Trophoblast cell (in vitro differentiated cells and primary cell): ENCODE measurements around the gene SPAG9.

ENCODE experiments used
- DNase-seq, 2 donors: peaks; one replicate each; pipeline ENCODE4 v3.0.0-alpha.2; 2016
- H2AFZ ChIP-seq: 2 replicates; pipeline ENCODE4 v1.6.1; 2013; ENCODE audit warnings: low read length, moderate library complexity, mild to moderate bottlenecking; ENCODE audit not compliant: insufficient read depth, poor library complexity
- H2AK5ac ChIP-seq: 2 replicates; pipeline ENCODE4 v1.6.1; 2013; ENCODE audit warnings: mild to moderate bottlenecking, low read length
- H2BK120ac ChIP-seq: 2 replicates; pipeline ENCODE4 v1.6.1; 2013; ENCODE audit warnings: low read length, mild to moderate bottlenecking, moderate library complexity; ENCODE audit not compliant: insufficient read depth, poor library complexity
- H2BK12ac ChIP-seq: 2 replicates; pipeline ENCODE4 v1.6.1; 2013; ENCODE audit warnings: mild to moderate bottlenecking, low read length, moderate library complexity
- H2BK5ac ChIP-seq: 2 replicates; pipeline ENCODE4 v1.6.1; 2013; ENCODE audit warnings: low read length, low read depth, moderate library complexity, mild to moderate bottlenecking; ENCODE audit not compliant: poor library complexity
- H3K14ac ChIP-seq: 2 replicates; pipeline ENCODE4 v1.6.1; 2013; ENCODE audit warnings: mild to moderate bottlenecking, low read length
- H3K18ac ChIP-seq: 2 replicates; pipeline ENCODE4 v1.6.1; 2013; ENCODE audit warnings: mild to moderate bottlenecking, low read length
- H3K23ac ChIP-seq: 2 replicates; pipeline ENCODE4 v1.6.1; 2013; ENCODE audit warnings: low read length
- H3K27ac ChIP-seq: 2 replicates; pipeline ENCODE4 v1.5.1; 2013; ENCODE audit warnings: low read depth, mild to moderate bottlenecking, inconsistent platforms, low read length, moderate library complexity
- H3K27me3 ChIP-seq: 2 replicates; pipeline ENCODE4 v1.6.1; 2013; ENCODE audit warnings: inconsistent platforms, mild to moderate bottlenecking, low read length, moderate library complexity; ENCODE audit not compliant: insufficient read depth
- H3K36me3 ChIP-seq, 2 experiments: 1 replicate in 1 of 2; 2 replicates in 1 of 2; pipeline ENCODE4 v1.6.1; 2013; ENCODE audit warnings: low read length in 2 of 2, mild to moderate bottlenecking in 2 of 2, moderate library complexity in 1 of 2; ENCODE audit not compliant: insufficient read depth in 2 of 2, control insufficient read depth in 1 of 2
- H3K4ac ChIP-seq: 2 replicates; pipeline ENCODE4 v1.6.1; 2013; ENCODE audit warnings: low read depth, mild to moderate bottlenecking, low read length, moderate library complexity
- H3K4me1 ChIP-seq, 2 experiments: 1 replicate in 1 of 2; 2 replicates in 1 of 2; pipeline ENCODE4 v1.6.1; 2013; ENCODE audit warnings: low read length in 2 of 2, mild to moderate bottlenecking in 2 of 2, moderate library complexity in 1 of 2; ENCODE audit not compliant: insufficient read depth in 2 of 2, control insufficient read depth in 1 of 2
- H3K4me2 ChIP-seq: 2 replicates; pipeline ENCODE4 v1.6.1; 2013; ENCODE audit warnings: inconsistent platforms, mild to moderate bottlenecking, low read length, moderate library complexity
- H3K4me3 ChIP-seq: 2 replicates; pipeline ENCODE4 v1.5.1; 2013; ENCODE audit warnings: mild to moderate bottlenecking, low read depth, low read length, inconsistent platforms
- H3K79me1 ChIP-seq: one replicate; pipeline ENCODE4 v1.6.1; 2013; ENCODE audit warnings: low read length
- H3K79me2 ChIP-seq: 2 replicates; pipeline ENCODE4 v1.6.1; 2013; ENCODE audit warnings: low read length, mild to moderate bottlenecking; ENCODE audit not compliant: control insufficient read depth, insufficient read depth, poor library complexity
- H3K9ac ChIP-seq: 2 replicates; pipeline ENCODE4 v1.6.1; 2013; ENCODE audit warnings: mild to moderate bottlenecking, low read length
- H3K9me3 ChIP-seq: 2 replicates; pipeline ENCODE4 v1.6.1; 2013; ENCODE audit warnings: low read depth, mild to moderate bottlenecking, control low read depth, inconsistent platforms, low read length; ENCODE audit not compliant: insufficient read depth
- H4K12ac ChIP-seq: 2 replicates; pipeline ENCODE4 v1.6.1; 2013; ENCODE audit warnings: low read depth, mild to moderate bottlenecking, low read length, moderate library complexity
- H4K8ac ChIP-seq: 2 replicates; pipeline ENCODE4 v1.6.1; 2013; ENCODE audit warnings: low read depth, mild to moderate bottlenecking, low read length, moderate library complexity
- H4K91ac ChIP-seq: one replicate; pipeline ENCODE4 v1.6.1; 2013; ENCODE audit warnings: low read depth, mild to moderate bottlenecking, low read length, moderate library complexity
- WGBS: extraction: QIAGEN DNeasy Blood & Tissue Kit; methylation state at CpG from one replicate; pipeline ENCODE4 v1.1.7; 2013; ENCODE audit warnings: missing lambda C conversion rate; ENCODE audit not compliant: insufficient read length, insufficient coverage; ENCODE audit errors: extremely low coverage; 5-methylcytosine and 5-hydroxymethylcytosine counted together

SPAG9 gene

DNA sequence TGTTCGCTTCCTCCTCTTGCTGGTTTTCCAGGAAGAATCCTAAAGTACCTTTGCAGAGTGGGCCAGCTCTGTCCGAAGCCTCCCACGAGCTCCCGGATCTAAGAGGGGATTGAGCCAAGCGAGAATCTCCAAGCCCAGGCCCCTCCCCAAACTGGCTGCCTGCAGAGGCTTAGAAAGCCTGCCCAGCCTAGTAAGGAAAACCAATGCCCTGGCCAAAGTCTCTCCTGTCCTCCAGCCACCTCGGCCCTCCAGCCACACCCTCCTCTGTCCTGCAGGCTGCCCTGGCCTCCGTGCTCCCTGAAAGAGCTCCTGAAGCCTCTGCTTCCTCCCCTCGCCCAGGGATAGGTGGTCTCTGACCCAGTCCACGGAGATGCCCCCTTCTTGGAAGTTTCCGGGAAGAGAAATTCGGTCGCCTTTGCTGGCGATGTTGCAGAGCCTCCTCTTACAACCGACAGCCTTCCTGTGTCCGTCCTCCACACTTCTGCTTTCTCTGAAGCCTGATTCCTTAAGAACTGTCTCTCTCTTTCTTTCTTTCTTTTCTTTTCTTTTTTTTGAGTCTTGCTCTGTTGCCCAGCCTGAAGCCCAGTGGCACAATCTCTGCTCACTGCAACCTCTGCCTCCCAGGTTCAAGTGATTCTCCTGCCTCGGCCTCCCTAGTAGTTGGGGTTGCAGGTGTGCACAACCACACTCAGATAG, 199.6 kb downstream of the SPAG9 start:
- H3K27ac ChIP-seq, result no peak overlapping the region
- H3K4ac ChIP-seq, result no peak overlapping the region
- H3K79me2 ChIP-seq, result no peaks in the 10 kb centered on the region
- H2BK5ac ChIP-seq, result no peak overlapping the region
- H3K36me3 ChIP-seq, result no peaks in the 10 kb centered on the region
- no peaks in the 10 kb centered on the region for H3K27me3 ChIP-seq
- no peak overlapping the region for H3K4me3 ChIP-seq
- WGBS, result no CpG with 5 or more reads among the region's 16 CpGs
- no peak overlapping the region for H3K23ac ChIP-seq
- peaks cover 4% of the 10 kb centered on the region for H3K79me1 ChIP-seq
- DNase-seq, result no peak
- no peak overlapping the region for H2BK120ac ChIP-seq
- H4K12ac ChIP-seq, result no peak overlapping the region
- H3K9ac ChIP-seq, result no peak overlapping the region
- no peak overlapping the region for H3K4me2 ChIP-seq
- H3K14ac ChIP-seq, result no peak overlapping the region
- H4K91ac ChIP-seq, result no peak overlapping the region
- no peak overlapping the region for H2AFZ ChIP-seq
- no peak overlapping the region for H3K18ac ChIP-seq
- H4K8ac ChIP-seq, result no peak overlapping the region
- H3K4me1 ChIP-seq, result peaks cover 10 to 14% of the 10 kb centered on the region in 2 experiments
- no peak overlapping the region for H2BK12ac ChIP-seq
- no peak overlapping the region for H2AK5ac ChIP-seq
- no peaks in the 10 kb centered on the region for H3K9me3 ChIP-seq

DNA sequence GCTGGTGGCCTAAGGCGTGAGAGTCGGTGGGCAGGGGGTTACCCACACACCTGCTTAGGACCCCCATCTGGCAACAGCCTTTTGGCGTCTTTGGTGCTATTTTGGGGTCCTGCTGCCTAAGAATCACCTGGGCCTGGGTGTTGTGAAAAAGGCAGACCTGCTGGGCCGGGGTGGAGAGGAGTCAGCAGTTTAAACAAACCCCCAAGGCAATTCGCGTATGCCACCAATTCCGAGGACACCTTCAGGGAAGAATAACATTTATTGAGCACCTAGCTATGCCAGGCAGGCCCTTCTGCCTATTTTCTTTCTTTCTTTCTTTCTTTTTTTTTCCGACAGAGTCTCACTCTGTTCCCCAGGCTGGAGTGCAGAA, 200.6 kb downstream of the SPAG9 start:
- Histone ChIP-seq H2AFZ (peak overlapping the region; percentile 19), H3K9ac (no peak overlapping the region), H2BK120ac (no peak overlapping the region), H3K9me3 (no peaks in the 10 kb centered on the region), H3K4me1 (peaks cover 11 to 17% of the 10 kb centered on the region in 2 experiments), H2BK5ac (no peak overlapping the region), H3K4ac (no peak overlapping the region), H4K91ac (no peak overlapping the region), H2AK5ac (peak overlapping the region; percentile 26), H2BK12ac (no peak overlapping the region), H4K8ac (no peak overlapping the region), H3K79me1 (peaks cover 4% of the 10 kb centered on the region), H3K23ac (no peak overlapping the region), H3K27me3 (no peaks in the 10 kb centered on the region), H3K36me3 (no peaks in the 10 kb centered on the region), H3K14ac (no peak overlapping the region), H3K4me2 (peak overlapping the region; percentile 5), H3K27ac (no peak overlapping the region), H3K4me3 (no peak overlapping the region), H4K12ac (no peak overlapping the region), H3K79me2 (no peaks in the 10 kb centered on the region), H3K18ac (no peak overlapping the region)
- no CpG with 5 or more reads among the region's 8 CpGs for WGBS
- DNase-seq, result no peak

DNA sequence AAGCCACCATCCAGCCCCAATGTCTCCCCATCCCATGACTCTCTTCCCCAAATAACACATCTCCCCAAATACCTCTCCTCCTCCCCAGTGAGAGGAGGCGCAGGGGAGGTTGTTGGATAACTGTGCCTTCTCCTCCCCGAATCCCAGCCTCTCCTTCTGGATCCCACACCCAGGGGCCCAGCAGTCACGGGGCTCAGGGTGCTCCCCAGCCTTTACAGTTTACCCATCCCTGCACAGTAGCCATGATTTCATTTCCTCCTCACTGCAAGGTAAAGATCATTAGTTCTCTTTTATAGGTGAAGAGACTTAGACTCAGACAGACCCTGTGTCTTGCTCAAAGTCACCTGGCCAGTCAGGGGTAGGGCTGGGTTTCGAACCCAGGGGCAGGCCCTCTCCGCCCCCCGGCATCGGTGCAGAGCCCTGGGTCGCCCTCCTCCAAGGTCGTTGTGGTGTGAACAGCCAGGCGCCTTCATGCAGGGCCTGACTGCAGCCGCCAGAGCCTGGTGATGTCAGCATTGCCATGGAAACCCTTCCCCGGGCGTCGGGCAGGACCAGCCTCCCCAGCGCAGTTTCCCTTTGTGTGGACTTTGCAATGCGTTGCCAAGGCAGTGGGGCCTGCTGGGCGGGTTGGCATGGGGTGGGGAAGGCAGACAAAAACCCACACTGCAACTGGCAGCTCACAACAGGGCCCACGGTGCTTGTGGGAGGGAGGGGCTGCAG, 201.2 kb downstream of the SPAG9 start:
- peak overlapping the region; percentile 19 for H2AFZ ChIP-seq
- H3K14ac ChIP-seq, result no peak overlapping the region
- no peak overlapping the region for H2BK120ac ChIP-seq
- peak; percentile 69 to 82 for DNase-seq
- no peaks in the 10 kb centered on the region for H3K36me3 ChIP-seq
- H3K27ac ChIP-seq, result no peak overlapping the region
- H2BK12ac ChIP-seq, result peak overlapping the region; percentile 15
- H3K23ac ChIP-seq, result no peak overlapping the region
- no CpG with 5 or more reads among the region's 18 CpGs for WGBS
- H4K91ac ChIP-seq, result no peak overlapping the region
- no peak overlapping the region for H4K8ac ChIP-seq
- no peak overlapping the region for H2BK5ac ChIP-seq
- H3K4me3 ChIP-seq, result no peak overlapping the region
- H2AK5ac ChIP-seq, result peak overlapping the region; percentile 26
- H3K4ac ChIP-seq, result no peak overlapping the region
- peaks cover 4% of the 10 kb centered on the region for H3K79me1 ChIP-seq
- no peaks in the 10 kb centered on the region for H3K9me3 ChIP-seq
- peaks cover 14 to 22% of the 10 kb centered on the region in 2 experiments for H3K4me1 ChIP-seq
- no peaks in the 10 kb centered on the region for H3K79me2 ChIP-seq
- H3K18ac ChIP-seq, result no peak overlapping the region
- no peaks in the 10 kb centered on the region for H3K27me3 ChIP-seq
- no peak overlapping the region for H4K12ac ChIP-seq
- no peak overlapping the region for H3K9ac ChIP-seq
- peak overlapping the region; percentile 5 for H3K4me2 ChIP-seq

DNA sequence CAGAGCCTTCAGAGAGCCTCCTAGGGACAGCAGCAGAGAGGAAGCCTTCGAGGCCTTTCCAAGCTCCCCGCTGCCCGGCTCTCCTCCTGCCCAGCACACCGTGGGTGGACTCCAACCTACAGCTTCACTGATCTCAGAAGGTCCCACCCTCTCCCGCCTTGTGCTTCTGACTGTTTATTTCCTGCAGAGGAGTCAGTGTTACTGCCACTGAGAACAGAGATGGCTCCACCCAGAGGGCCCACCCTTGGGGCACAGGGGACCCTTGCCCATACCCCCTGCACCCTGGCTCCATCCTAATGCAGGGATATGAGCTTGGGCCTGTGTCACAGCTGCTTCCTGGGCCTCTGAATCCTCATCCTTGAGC, 201.8 kb downstream of the SPAG9 start:
- Histone ChIP-seq H4K12ac (no peak overlapping the region), H3K9ac (no peak overlapping the region), H3K9me3 (no peaks in the 10 kb centered on the region), H3K27me3 (no peaks in the 10 kb centered on the region), H4K8ac (no peak overlapping the region), H3K4ac (no peak overlapping the region), H3K4me3 (no peak overlapping the region), H3K4me1 (peaks cover 14 to 22% of the 10 kb centered on the region in 2 experiments), H2BK5ac (no peak overlapping the region), H2BK120ac (no peak overlapping the region), H3K27ac (no peak overlapping the region), H3K23ac (no peak overlapping the region), H3K14ac (no peak overlapping the region), H3K79me2 (no peaks in the 10 kb centered on the region), H2BK12ac (peak overlapping the region; percentile 15), H3K79me1 (peaks cover 4% of the 10 kb centered on the region), H4K91ac (no peak overlapping the region), H2AFZ (no peak overlapping the region), H2AK5ac (no peak overlapping the region), H3K4me2 (no peak overlapping the region), H3K36me3 (no peaks in the 10 kb centered on the region), H3K18ac (no peak overlapping the region)
- no CpG with 5 or more reads among the region's 5 CpGs for WGBS
- no peak for DNase-seq
